ENCODE measurements around the gene GGT6.
"Not testable (repeated sequence)": the region's sequence is repeated elsewhere in the genome, so short reads cannot be mapped to it uniquely, and the experiment has no call there.

The GGT6 gene, protein sequence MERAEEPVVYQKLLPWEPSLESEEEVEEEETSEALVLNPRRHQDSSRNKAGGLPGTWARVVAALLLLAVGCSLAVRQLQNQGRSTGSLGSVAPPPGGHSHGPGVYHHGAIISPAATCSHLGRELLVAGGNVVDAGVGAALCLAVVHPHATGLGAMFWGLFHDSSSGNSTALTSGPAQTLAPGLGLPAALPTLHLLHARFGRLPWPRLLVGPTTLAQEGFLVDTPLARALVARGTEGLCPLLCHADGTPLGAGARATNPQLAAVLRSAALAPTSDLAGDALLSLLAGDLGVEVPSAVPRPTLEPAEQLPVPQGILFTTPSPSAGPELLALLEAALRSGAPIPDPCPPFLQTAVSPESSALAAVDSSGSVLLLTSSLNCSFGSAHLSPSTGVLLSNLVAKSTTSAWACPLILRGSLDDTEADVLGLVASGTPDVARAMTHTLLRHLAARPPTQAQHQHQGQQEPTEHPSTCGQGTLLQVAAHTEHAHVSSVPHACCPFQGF

DNA sequence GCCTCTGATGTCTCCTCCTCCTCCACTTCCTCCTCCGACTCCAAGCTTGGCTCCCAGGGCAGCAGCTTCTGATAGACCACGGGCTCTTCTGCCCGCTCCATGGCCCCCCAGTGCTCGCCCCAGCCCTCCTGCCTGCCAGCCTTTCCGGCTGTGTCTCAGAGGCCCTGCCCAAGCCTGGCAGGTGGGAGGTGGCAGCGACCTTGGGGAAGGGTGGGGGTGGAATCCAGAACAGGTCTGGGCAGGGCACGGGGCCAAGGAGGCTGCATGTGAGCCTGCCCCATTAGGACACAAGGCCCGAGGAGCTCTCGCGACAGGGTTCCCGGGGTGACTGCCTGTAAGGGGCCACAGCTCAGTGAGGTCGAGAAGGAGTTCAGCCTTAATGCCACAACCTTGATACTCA lies at the start of gene GGT6:
Gene GGT6 (minus strand): TSS at position 157 of the 400 bp plus-strand sequence. CDS start 56 bp downstream, at position 101.
- no peak for DNase-seq (ENCODE audit: low read depth)

DNA sequence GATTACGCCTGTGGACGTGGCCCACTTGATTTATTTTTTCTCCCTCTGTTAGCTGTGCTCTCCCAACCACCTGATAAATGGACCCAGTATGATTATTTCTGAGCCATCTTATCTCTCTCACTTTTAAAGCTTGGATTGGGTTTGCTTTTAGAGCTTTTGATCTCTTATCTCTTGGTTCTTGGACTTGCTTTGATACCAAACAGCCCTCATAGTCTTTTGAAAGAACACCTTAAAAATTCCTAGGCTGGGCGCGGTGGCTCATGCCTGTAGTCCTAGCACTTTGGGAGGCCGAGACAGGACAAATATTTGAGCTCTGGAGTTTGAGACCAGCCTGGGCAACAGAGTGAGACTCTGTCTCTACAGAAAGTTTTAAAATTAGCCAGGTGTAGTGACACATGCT lies 49.8 kb upstream of the GGT6 start:
- DNase-seq (ENCODE audit: low read depth), result no peak

DNA sequence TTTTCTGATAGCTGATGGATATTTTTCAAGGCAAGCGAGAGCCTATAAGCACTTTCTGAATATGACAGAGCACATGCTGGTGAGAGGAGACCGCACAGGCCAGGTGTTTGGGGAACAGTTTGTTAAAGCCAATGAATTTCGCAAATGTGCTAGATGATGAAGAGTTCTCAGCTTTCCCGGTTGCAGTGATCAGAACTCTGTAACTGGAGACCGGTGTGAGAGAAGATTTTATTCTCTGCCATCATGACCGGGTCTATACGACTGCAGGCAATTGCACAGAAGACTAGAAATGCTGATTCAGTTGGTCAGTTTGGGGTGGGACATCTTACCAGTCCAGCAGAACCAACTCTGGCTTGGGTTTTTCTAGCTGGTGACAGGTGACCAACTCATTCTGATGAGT lies 49.4 kb upstream of the GGT6 start:
- DNase-seq (ENCODE audit: low read depth), result no peak

DNA sequence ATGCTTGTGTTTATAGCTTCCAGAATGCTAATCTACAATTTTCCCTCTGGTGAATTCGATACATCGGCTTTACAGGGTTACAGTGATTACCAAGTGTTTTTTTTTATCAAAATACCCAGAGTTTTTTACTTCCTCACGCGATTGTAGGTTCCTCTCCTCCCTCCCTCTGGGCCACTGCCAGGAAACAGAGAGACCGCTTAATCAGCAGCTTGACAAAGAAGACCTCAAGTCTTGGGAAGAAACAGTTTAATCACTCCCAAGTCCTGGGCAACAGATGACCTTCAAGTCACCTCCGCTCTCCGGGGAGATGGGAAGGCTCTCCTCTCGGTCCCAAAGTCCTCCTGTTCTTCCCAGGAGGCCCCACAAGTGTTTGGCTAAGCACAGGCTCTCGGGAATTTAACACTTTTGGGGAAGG lies 47.4 kb upstream of the GGT6 start:
- DNase-seq (ENCODE audit: low read depth), result no peak

DNA sequence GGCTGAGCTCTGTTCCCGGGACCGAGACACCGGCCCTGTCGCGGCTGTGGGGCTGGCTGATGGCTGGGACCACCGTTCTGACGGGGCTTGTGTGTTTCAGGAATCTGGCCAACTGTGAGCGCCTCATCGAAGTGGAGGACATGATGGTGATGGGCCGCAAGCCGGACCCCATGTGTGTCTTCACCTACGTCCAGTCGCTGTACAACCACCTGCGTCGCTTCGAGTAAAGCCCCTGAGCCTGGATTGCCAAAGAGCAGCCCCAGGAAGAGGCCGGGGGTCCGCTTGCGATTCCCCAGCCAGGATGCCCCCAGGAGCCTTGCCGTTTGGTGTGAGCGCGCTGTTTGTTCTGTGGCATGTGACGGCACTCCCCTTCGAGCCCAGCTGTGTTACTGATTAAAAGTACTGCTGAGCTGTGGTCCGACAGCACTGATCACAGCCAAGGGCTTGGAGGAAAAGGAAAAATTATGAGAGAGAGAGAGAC lies 46.9 kb upstream of the GGT6 start:
- DNase-seq (ENCODE audit: low read depth), result no peak

DNA sequence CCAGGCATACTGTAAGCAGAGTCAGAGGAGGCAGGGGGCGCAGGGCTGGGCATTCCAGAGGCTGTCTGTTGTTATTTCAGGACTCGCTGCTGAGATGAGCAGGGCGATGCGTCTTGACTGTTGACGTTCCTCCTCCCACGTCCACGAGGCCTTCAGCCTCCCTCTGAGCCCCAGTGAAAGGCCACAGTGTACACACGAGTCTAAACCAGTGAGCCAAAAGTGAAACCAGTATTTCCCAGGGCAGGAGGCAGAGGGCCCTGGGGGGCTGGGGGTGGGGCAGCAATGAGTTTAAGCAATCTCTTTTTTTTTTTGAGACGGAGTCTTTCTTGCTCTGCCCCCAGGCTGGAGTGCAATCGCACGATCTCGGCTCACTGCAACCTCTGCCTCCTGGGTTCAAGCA lies 45.4 kb upstream of the GGT6 start:
- DNase-seq (ENCODE audit: low read depth), result no peak

DNA sequence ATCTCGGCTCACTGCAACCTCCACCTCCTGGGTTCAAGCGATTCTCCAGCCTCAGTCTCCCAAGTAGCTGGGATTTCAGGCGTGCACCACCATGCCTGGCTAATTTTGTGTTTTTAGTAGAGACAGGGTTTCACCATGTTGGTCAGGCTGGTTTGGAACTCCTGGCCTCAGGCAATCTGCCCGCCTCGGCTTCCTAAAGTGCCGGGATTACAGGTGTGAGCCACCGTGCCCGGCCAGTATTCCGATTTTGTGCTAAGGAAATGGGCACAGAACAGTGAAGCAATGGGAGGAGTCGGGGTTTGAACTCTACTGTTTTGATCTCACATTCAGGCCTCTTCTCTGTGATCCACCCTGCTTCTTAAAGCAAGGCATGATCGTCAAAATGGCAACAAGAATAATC lies 44.4 kb upstream of the GGT6 start:
- DNase-seq (ENCODE audit: low read depth), result not testable (repeated sequence)

DNA sequence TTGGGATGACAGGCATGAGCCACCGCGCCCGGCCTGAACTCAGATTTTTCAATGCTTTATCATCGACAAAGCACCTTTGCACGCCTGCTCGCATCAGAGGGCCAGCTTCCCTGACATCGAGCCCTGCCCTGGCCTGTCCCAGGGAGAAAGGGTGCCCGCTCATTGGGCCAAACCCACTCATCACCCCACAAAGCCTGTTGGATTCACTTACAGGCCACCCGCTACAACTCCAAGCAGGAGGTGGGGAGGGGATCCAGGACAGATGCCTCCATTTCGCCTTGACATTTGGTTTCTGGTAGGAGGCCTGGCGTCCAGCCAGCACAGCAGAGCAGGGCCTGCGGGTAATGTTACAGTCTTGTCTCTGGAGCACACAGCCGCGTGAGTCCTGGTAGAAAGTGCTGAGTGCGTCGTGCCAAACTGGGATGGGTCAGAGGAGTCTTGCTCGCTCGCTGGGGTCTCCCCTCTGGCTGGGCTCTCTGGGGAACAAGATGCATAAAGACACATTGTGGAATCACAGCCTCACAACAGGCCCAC lies 43.8 kb upstream of the GGT6 start:
- no peak for DNase-seq (ENCODE audit: low read depth)

DNA sequence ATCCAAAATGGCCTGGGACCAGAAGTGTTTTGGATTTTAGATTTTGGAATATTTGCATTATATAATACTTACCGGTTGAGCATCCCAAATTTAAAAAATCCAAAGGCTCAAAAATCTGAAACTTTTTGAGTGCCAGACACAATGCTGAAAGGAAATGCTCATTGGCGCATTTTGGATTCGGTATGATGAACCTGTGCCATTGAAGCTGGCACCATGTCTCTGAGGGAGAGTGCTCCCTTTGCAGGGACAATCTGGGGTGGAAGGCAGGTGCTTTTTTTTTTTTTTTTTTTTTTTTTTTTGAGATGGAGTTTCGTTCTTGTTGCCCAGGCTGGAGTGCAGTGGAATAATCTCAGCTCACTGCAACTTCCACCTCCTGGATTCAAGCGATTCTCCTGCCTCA lies 41.7 kb upstream of the GGT6 start:
- DNase-seq (ENCODE audit: low read depth), result no peak

DNA sequence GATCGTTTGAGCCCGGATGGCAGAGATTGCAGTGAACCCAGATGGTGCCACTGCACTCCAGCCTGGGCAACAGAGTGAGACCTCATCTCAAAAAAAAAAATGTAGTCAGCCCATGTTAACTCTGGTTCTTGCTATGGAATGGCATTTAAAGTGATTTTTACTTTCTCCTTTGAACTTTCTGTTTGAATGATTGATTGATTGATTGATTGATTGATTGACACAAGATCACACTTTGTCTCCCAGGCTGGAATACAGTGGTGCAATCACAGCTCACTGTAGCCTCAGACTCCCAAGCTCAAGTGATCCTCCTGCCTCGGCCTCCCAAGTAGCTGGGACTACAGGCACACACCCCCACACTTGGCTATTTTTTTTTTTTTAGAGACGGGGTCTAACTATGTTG lies 40.9 kb upstream of the GGT6 start:
- no peak for DNase-seq (ENCODE audit: low read depth)

DNA sequence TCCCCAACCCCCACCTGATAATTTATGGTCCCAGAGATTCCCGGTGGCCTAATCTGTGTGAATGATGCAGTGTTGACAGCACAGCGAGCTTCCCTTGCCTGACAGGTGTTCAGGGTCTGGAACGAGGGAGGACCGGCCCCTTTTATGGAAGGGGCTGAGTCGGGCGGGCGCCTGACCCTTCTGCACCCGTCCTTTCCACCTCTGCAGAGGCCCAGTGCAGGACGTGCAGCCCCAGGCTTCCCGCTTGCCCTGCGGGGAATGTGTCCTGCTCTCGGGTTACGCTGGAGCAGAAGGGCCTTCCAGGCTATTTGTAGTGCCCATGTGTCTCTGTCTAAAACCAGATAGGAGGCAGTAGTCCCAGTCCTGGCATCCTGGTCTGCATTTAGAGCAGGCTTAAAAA lies 40.2 kb upstream of the GGT6 start:
- DNase-seq (ENCODE audit: low read depth), result no peak

DNA sequence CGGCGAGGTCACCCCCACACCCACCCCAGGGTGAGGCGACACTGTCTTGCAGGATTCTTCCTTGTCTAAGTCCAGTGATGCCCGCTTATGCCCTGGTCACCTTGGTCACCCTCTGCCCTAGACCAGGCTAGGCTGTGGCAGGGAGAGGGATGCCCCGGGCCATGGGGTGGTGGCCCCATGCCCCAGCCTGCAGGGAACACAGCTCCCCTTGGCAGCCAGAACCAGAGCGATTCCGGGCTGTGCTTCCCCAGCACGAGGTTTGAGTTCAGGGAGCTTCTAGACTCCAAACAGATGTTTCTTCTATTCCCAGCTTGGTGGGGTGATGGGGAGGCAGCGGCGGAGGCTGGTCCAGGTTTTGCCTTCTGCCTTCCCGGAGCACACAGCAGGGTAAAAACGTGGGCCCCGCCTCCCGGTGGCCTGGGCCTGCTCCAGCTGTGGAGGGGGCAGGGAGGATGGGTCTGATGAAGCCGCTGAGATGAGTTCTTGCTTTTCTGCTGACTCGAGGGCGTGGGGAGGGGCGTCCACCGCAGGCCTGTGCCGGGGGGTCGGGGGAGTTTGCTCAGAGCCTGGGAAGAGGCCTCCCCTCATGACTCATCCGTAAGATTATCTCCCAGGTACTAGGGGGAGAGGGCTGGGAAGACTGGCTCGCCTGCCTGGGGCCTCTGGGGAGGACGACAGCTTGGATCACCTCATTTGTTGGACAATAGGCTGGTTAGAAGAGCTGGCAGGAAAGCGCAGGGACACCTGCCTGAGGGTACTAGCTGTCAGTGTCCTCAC lies 39.3 kb upstream of the GGT6 start:
- DNase-seq (ENCODE audit: low read depth), result no peak

DNA sequence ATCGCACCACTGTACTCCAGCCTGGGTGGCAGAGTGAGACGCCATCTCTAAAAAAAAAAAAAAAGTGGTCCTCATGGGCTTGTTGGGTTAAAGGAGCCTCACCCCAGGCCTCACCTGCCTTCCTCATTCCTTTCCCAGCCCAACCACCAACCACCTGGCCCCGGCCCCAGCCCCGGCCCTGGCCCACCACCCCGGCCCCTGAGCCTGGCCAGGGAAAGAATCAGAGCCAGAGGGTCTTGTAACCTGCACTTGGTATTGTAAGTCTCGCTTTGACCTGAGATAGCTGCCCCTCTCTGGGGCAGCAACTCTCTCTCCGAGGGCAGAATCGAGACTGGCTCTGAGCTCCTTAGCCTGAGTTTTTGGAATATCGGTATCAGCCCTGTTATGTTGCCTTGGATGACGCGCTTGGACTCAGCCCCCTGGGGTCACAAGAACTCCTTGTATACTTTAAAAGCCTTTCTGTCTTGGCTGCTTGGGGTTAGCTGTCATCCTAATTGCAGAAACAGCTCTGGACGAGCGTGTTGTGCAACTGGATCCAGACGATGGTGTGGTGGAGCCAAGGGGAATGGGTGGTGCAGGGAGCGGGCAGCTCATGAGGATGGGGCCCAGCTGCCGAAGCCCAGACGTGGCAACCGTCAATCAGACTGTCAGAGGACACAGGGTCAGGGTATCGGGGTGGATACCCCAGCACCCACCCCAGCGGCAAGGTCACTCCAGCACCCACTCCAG lies 38.6 kb upstream of the GGT6 start:
- no peak for DNase-seq (ENCODE audit: low read depth)

DNA sequence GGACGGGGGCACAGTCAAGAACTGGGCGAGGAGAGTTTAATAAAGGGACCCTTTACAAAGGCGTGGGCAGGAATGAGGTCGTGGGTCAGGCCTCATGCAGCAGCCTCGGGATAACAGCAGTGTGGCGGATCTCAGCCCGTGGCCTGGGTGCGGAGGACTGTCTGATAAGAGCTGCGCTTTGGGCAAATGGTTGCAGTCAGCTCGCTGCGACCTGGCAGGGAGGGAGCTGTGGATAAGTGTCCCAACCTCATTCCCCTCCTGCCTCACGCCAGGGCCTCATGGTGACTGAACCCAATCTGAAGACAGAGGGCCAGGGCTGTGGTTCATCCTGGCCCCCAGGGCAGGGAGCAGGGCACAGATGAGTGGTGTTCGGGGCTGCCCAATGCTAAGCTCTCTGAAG lies 37.6 kb upstream of the GGT6 start:
- no peak for DNase-seq (ENCODE audit: low read depth)

DNA sequence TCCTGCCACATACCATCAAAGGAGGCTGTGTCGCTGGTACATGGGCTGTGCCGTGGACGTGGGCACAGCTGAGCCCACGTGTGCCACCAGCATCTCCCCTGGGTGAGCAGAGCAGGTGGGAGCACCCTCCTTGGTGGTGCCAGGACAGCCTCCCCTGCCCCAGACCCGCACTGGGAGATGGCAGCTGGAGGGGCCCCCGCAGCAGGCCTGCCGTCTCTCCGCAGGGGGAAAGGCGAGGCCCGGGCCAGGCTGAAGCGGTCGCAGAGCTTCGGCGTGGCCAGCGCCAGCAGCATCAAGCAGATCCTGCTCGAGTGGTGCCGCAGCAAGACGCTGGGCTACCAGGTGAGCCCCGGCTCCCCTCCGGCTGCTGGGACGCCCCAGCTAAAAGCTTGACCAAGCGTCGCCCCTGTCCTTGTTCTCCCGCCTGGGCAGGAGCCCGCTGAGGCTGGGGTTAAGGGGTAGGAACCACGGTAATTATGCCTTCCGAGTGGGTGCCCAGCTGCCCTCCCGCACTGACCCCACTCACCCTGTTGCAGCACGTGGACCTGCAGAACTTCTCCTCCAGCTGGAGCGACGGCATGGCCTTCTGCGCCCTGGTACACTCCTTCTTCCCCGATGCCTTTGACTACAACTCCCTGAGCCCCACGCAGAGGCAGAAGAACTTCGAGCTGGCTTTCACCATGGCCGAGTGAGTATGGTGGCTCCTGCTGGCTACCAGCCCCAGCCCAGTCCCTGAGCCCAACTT lies 36.4 kb upstream of the GGT6 start:
- no peak for DNase-seq (ENCODE audit: low read depth)

DNA sequence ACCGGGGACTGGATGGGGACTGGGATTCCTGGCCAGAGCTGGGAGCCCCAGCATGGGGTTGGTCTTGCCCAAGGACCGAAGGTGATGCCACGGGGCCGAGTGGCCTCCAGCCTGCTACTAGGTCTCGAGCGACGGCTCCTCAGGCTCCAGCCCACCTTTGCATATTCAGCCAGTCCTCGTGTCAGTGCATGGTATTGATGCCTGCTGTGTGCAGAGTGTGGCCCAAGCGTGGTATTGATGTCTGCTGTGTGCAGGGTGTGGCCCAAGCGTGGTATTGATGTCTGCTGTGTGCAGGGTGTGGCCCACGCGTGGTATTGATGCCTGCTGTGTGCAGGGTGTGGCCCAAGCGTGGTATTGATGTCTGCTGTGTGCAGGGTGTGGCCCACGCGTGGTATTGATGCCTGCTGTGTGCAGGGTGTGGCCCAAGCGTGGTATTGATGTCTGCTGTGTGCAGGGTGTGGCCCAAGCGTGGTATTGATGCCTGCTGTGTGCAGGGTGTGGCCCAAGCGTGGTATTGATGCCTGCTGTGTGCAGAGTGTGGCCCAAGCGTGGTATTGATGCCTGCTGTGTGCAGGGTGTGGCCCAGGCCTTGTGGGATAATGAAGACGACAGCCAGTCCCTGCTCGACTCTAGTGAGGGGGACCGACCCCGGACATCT lies 35.4 kb upstream of the GGT6 start:
- not testable (repeated sequence) for DNase-seq (ENCODE audit: low read depth)

DNA sequence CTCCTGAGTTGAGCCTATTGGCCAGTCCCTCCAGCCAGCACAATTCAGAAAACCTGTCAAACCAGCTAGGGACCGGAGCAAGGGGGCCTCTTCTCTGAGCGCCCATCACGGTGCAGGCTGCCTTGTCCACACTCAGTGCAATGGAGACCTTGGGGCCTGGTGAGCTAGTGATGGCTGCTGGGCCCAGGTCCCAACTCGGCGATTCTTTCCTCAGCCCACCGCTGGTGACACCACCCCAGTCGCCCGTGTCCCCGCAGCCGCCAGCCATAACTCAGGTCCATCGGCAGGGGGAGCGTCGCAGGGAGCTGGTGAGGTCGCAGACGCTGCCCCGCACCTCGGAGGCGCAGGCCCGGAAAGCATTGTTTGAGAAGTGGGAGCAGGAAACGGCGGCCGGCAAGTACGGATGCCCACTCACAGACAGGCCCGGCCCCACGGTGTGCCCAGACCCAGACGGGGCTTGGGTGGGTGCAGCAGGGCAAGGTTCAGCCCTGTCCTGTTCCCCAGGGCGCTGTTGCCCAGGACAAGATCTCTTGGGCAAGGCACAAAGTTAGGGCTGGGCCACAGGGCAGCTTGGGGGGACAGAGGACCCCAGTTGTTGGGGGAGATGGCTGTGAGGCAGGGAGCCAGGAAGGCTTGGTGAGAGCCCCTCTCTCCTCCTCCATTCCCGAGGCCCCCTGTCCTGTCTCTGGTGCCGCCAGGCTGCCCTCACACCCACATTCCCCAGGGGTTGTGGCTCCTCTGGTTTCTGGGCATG lies 34.7 kb upstream of the GGT6 start:
- DNase-seq (ENCODE audit: low read depth), result no peak

DNA sequence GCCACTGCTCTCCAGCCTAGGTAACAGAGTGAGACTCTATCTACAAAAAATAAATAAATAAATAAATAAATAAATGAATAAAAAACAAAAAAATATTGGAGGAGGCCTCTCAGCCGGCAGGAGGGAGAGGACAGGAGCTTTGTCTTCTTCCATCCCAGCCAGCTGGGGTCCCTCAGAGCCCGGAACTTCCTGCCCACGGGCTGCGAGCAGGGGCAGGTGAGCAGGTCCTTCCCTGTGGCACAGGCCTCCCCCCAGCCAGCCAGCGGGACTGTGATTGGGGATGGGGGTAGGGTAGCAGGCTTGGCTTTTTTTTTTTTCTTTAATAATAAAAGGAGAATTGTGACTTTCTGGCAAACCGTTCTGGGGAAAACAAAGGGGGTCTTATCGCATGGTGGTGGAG lies 34.0 kb upstream of the GGT6 start:
- DNase-seq (ENCODE audit: low read depth), result no peak

DNA sequence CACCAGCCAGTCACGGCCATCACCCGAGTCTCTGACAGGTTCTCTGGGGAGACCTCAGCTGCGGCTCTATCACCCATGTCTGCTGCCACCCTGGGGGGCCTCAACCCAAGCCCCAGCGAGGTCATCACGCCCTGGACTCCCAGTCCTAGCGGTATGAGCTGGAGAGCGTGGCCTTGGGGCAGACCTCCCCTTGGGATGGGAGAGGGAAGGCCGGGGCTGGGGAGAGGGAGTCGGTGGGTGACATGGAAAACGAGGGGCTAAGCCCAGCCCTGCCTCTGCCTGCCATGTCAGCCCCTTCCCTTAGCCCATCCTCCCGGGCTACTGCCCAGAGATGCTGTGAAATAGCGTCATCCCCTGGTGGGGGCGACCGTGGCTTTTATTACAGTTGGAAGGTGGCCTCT lies 32.6 kb upstream of the GGT6 start:
- DNase-seq (ENCODE audit: low read depth), result no peak
